Spleen (tissue), 7 donors: ENCODE data around the gene ZNF205.

Source experiments
- POLR2A ChIP-seq, 3 donors: fragments of 450-650 bp; IDR thresholded peaks; one replicate each; pipeline ENCODE4 v1.5.1; 2017; ENCODE audit warnings: antibody characterized with exemption in 3 of 3, mild to moderate bottlenecking in 1 of 3
- POLR2AphosphoS5 ChIP-seq, 3 donors: sonication (generic); formaldehyde crosslinking; IDR thresholded peaks; one replicate each; pipeline ENCODE4 v1.5.1; 2017; ENCODE audit warnings: antibody characterized with exemption in 3 of 3
- TF ChIP-seq, protein P1 (sequence below), 11 experiments: fragments of 200-600 bp in 7 of 11; fragments of 450-650 bp in 4 of 11; sonication (generic) in 4 of 11; IDR thresholded peaks in 8 of 11; conservative IDR thresholded peaks in 3 of 11; 1 replicate in 7 of 11; 2 replicates in 4 of 11; pipeline versions ENCODE4 v1.4.0 to v1.8.0; 2016 to 2021; ENCODE audit warnings: antibody characterized with exemption in 11 of 11, inconsistent platforms in 4 of 11, mild to moderate bottlenecking in 1 of 11
- donor health status: DM: no; HTN: no; CAD: no; lungs with moderate emphysema.
- donor health status: DM: no; HTN: no; CAD: no.
- donor health status: DM: no; HTN: no; CAD: no.

- TF ChIP-seq, protein P1, sequence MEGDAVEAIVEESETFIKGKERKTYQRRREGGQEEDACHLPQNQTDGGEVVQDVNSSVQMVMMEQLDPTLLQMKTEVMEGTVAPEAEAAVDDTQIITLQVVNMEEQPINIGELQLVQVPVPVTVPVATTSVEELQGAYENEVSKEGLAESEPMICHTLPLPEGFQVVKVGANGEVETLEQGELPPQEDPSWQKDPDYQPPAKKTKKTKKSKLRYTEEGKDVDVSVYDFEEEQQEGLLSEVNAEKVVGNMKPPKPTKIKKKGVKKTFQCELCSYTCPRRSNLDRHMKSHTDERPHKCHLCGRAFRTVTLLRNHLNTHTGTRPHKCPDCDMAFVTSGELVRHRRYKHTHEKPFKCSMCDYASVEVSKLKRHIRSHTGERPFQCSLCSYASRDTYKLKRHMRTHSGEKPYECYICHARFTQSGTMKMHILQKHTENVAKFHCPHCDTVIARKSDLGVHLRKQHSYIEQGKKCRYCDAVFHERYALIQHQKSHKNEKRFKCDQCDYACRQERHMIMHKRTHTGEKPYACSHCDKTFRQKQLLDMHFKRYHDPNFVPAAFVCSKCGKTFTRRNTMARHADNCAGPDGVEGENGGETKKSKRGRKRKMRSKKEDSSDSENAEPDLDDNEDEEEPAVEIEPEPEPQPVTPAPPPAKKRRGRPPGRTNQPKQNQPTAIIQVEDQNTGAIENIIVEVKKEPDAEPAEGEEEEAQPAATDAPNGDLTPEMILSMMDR (IDR thresholded peaks at IDR 0.05 in 8 of 11, conservative IDR thresholded peaks at IDR 0.05 in 3 of 11) = no peak
- TF ChIP-seq POLR2A (IDR thresholded peaks at IDR 0.05) (no peak), POLR2AphosphoS5 (IDR thresholded peaks at IDR 0.05) (no peak)
Observed at GRCh38 chr16:3121851-3122467, 9.6 kb downstream of the ZNF205 start.
